RWPE1 (cell line): ENCODE results near the gene SF3A1.

Experiments used
- CTCF ChIA-PET: fragments of 350-600 bp; sonication (Branson Sonifier 250); formaldehyde crosslinking; extraction: SDS; loops from one replicate; lab custom pipeline; 2021; lab: Yijun Ruan, JAX
- POLR2A ChIA-PET: fragments of 400-600 bp; formaldehyde crosslinking; extraction: SDS; loops from one replicate; lab custom pipeline; 2020; ENCODE audit warnings: antibody characterized with exemption; ENCODE audit not compliant: low non-redundant PET; lab: Yijun Ruan, JAX
- DNase-seq: peaks from one replicate; pipeline ENCODE4 v3.0.0; 2012; ENCODE audit warnings: low spot score
- H3K27ac ChIP-seq: fragments of 450-650 bp; 2 replicates; pipeline ENCODE4 v1.5.1; 2017
- TF ChIP-seq, protein P1 (sequence below): fragments of 450-650 bp; conservative IDR thresholded peaks from 2 replicates; pipeline ENCODE4 v1.5.1; 2017; ENCODE audit warnings: low read depth, mild to moderate bottlenecking

SF3A1 gene

DNA sequence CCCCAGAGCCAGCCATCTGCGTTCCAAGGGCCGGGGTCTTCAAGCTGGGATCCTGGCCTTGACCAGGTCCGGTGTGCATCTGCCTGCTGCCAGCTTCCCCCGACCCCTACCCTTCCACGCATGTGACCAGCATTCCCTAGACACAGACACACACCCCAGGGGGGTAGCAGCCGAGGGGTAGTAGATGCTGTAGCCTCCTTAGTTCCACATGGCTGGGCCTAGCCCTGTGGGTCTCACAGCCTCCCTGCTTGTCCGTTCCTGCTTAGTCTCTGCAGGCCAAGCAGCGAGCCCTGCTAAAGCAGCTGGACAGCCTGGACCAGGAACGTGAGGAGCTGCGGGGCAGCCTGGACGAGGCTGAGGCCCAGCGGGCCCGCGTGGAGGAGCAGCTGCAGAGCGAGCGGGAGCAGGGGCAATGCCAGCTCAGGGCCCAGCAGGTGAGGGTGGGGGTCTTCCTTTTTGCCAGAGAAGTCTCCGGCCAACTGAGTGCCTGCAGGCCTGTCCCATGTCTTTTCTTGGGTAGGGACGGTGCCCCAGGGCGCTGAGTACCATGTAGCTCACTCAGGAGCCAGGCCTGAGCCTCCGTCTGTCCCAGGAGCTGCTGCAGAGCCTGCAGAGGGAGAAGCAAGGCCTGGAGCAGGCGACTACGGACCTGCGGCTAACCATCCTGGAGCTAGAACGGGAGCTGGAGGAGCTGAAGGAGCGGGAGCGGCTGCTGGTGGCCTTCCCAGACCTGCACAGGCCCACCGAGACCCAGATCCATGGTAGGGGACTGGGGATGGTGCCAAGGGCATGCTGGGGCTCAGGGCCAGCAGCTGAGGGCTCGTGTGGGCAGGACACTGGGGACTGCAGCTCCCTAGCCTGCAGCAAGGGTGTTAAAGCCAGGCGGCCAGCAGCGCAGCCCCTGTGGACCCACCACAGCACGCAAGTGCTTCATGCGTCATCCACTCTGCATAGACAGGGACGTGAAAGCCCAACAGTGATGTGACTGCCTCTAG, 16.9 kb upstream of the SF3A1 start:
- CTCF ChIA-PET, result interaction anchor here (0.5 to 1.1 kb wide), 4 partner anchors 16 to 877 kb away, joined by 3 read pairs; no protein-coding TSS in a partner anchor

DNA sequence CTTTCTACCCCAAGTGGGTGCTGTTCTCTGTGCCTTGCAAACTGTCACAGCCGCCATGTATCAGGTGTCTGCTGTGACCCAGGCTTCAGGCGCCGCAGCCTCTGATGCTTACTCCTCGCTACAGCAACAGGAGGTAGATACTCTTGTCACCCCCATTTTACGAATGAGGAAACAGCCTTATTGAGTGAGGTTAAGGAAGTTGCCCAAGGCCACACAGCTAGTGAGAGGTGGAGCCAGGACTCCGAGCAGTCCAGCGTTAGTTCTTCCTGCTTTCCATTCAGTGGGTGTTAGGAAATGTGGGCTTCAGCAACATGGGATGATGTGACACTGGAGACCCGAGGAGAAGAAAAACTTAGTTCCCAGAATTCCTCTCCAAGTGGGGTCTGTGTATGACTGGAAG, 16.2 kb upstream of the SF3A1 start:
- CTCF ChIA-PET, result no interaction called here
- H3K27ac ChIP-seq, result no peak overlapping the region
- POLR2A ChIA-PET, result no interaction called here
- TF ChIP-seq, protein P1, sequence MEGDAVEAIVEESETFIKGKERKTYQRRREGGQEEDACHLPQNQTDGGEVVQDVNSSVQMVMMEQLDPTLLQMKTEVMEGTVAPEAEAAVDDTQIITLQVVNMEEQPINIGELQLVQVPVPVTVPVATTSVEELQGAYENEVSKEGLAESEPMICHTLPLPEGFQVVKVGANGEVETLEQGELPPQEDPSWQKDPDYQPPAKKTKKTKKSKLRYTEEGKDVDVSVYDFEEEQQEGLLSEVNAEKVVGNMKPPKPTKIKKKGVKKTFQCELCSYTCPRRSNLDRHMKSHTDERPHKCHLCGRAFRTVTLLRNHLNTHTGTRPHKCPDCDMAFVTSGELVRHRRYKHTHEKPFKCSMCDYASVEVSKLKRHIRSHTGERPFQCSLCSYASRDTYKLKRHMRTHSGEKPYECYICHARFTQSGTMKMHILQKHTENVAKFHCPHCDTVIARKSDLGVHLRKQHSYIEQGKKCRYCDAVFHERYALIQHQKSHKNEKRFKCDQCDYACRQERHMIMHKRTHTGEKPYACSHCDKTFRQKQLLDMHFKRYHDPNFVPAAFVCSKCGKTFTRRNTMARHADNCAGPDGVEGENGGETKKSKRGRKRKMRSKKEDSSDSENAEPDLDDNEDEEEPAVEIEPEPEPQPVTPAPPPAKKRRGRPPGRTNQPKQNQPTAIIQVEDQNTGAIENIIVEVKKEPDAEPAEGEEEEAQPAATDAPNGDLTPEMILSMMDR, result no peak
- no peak for DNase-seq

More for the DNA sequence above, 16.9 kb upstream of the SF3A1 start:
- POLR2A ChIA-PET, result no interaction called here
- no peak overlapping the region for H3K27ac ChIP-seq
- no peak for DNase-seq
- TF ChIP-seq, protein P1, result no peak

DNA sequence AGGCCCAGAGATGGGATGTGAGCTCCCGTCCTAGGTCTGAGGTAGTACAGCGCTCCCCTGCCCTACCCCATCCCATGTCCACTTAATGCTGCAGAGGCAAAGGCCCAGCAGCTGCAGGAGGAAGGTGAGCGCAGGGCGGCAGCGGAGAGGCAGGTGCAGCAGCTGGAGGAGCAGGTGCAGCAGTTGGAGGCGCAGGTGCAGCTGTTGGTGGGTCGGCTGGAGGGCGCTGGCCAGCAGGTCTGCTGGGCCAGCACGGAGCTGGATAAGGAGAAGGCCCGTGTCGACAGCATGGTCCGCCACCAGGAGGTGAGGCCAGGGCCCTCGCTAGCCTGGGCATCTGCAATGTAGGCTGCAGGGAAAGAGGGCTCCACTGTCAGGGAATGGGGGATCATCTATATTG, 15.3 kb upstream of the SF3A1 start:
- ChIA-PET POLR2A (no interaction called here), CTCF (no interaction called here)
- H3K27ac ChIP-seq, result no peak overlapping the region
- TF ChIP-seq, protein P1, result no peak
- DNase-seq, result no peak

DNA sequence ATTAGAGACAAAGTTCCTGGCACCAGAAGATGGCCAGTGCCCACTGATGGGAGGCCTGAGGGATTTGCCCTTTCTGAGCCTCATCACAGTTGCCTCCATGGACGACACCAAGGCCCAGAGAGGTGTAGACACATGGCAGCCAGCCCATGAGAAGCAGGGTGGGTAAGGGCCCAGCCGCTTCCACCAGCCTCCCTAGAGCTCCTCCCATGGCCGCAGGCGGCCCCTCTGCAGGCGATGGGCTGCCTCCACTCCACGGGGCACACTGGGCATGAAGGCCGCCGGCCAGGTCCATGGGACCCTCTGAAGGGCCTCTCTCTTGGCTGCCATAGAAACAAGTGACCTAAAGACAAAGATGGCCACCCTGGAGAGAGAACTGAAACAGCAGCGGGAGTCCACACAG, 14.6 kb upstream of the SF3A1 start:
- ChIA-PET CTCF (no interaction called here), POLR2A (no interaction called here)
- TF ChIP-seq, protein P1, result no peak
- no peak for DNase-seq
- H3K27ac ChIP-seq, result no peak overlapping the region

DNA sequence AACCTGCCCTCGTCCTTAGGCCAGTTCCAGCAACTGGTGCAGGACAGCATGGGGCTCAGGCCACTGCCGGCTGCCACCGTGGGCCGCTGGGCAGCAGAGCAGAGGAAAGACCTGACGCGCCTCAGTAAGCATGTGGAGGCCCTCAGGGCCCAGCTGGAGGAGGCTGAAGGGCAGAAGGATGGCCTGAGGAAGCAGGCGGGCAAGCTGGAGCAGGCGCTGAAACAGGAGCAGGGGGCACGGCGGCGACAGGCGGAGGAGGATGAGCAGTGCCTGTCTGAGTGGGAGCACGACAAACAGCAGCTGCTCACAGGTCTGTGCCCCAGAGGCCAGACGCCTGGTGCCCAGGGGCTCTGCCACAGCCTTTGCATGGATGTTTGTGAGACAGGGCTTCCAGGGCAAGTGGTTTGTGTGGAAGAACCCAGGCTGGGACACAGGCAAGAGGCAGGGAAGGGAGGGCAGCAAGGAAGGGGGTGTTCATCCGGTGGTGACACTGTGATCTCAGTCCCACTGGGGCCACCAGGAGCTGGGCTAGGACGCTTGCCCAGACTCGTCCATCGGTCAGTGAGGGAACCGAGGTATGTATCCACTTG, 14.0 kb upstream of the SF3A1 start:
- ChIA-PET POLR2A (no interaction called here), CTCF (no interaction called here)
- DNase-seq, result no peak

DNA sequence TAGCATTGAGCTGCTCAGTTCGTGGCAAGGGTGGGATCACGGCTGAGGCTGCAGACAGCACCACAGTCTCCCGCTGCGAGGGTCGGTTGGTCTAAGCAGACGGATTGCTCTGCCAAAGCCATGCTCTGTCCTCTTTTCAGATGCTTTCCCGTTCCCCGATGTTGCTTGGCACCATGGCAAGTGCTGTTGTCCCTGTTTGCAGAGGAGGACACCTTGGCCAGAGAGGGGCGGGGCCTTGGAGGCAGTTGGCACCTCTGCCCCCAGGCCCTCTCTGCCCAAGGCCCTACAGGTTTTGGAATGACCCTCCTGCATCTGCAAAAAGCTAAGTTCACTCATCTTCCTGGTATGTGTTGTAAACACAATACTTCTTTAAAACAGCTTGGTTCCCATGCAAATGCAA, 11.7 kb upstream of the SF3A1 start:
- no peak for DNase-seq
- CTCF ChIA-PET, result interaction anchor here (0.6 kb wide), 1 partner anchor 364 kb away, joined by 3 read pairs; no protein-coding TSS in a partner anchor
- H3K27ac ChIP-seq, result no peak overlapping the region
- TF ChIP-seq, protein P1, result no peak
- POLR2A ChIA-PET, result interaction anchor here (0.6 kb wide), 1 partner anchor 1471 kb away, joined by 5 read pairs; no protein-coding TSS in a partner anchor

More for the DNA sequence above, 14.0 kb upstream of the SF3A1 start:
- H3K27ac ChIP-seq, result no peak overlapping the region
- TF ChIP-seq, protein P1, result no peak
